Neuronal stem cell (in vitro differentiated cells): ENCODE results near the gene PARD3B.

Experiments
- DNase-seq: peaks from one replicate; pipeline ENCODE4 v3.0.0-alpha.2; 2013; ENCODE audit warnings: low spot score
- H2AFZ ChIP-seq: one replicate; pipeline ENCODE4 v1.6.1; 2013; ENCODE audit warnings: mild to moderate bottlenecking, low read length, inconsistent platforms
- H2AK5ac ChIP-seq: 2 replicates; pipeline ENCODE4 v1.6.1; 2013; ENCODE audit warnings: low read depth, mild to moderate bottlenecking, inconsistent platforms, low read length, moderate library complexity, mixed read lengths
- H2BK120ac ChIP-seq: 2 replicates; pipeline ENCODE4 v1.6.1; 2013; ENCODE audit warnings: low read depth, mild to moderate bottlenecking, inconsistent platforms, low read length, moderate library complexity, mixed read lengths
- H2BK12ac ChIP-seq: one replicate; pipeline ENCODE4 v1.6.1; 2013; ENCODE audit warnings: low read length, inconsistent platforms
- H2BK15ac ChIP-seq: 2 replicates; pipeline ENCODE4 v1.6.1; 2013; ENCODE audit warnings: mild to moderate bottlenecking, low read length, inconsistent platforms, mixed read lengths
- H2BK5ac ChIP-seq: one replicate; pipeline ENCODE4 v1.6.1; 2013; ENCODE audit warnings: inconsistent platforms, mild to moderate bottlenecking, low read length, moderate library complexity
- H3K14ac ChIP-seq: one replicate; pipeline ENCODE4 v1.6.1; 2013; ENCODE audit warnings: low read length, inconsistent platforms
- H3K18ac ChIP-seq: 2 replicates; pipeline ENCODE4 v1.6.1; 2013; ENCODE audit warnings: low read length, inconsistent platforms
- H3K23ac ChIP-seq: 2 replicates; pipeline ENCODE4 v1.6.1; 2013; ENCODE audit warnings: low read depth, mild to moderate bottlenecking, mixed read lengths, low read length, inconsistent platforms; ENCODE audit not compliant: poor library complexity
- H3K27ac ChIP-seq: replicated peaks from 3 replicates; pipeline ENCODE4 v1.5.1; 2013; ENCODE audit warnings: low read length, inconsistent platforms
- H3K27me3 ChIP-seq, 3 experiments: 2 replicates each; pipeline ENCODE4 v1.6.1; 2013; ENCODE audit warnings: low read length in 3 of 3, mild to moderate bottlenecking in 2 of 3, inconsistent platforms in 1 of 3, low read depth in 1 of 3, mixed read lengths in 1 of 3, moderate library complexity in 1 of 3; ENCODE audit not compliant: control insufficient read depth in 3 of 3, insufficient read depth in 3 of 3
- H3K36me3 ChIP-seq, 2 donors: replicated peaks in 1 of 2; 2 replicates each; pipeline ENCODE4 v1.6.1; 2013; ENCODE audit warnings: low read length in 2 of 2; ENCODE audit not compliant: control insufficient read depth in 2 of 2, insufficient read depth in 2 of 2
- H3K4ac ChIP-seq: 2 replicates; pipeline ENCODE4 v1.6.1; 2013; ENCODE audit warnings: inconsistent platforms, mild to moderate bottlenecking, low read length, moderate library complexity
- H3K4me1 ChIP-seq, 2 donors: 1 replicate in 1 of 2; 2 replicates in 1 of 2; pipeline ENCODE4 v1.6.1; 2013; ENCODE audit warnings: low read length in 2 of 2, low read depth in 1 of 2; ENCODE audit not compliant: control insufficient read depth in 2 of 2, insufficient read depth in 1 of 2
- H3K4me2 ChIP-seq: one replicate; pipeline ENCODE4 v1.6.1; 2013; ENCODE audit warnings: mild to moderate bottlenecking, low read length, inconsistent platforms; ENCODE audit not compliant: insufficient read depth, poor library complexity, severe bottlenecking
- H3K4me3 ChIP-seq, 2 donors: 2 replicates each; pipeline ENCODE4 v1.5.1; 2013; ENCODE audit warnings: low read length in 2 of 2, mild to moderate bottlenecking in 2 of 2, inconsistent platforms in 1 of 2, moderate library complexity in 1 of 2
- H3K79me1 ChIP-seq: one replicate; pipeline ENCODE4 v1.6.1; 2013; ENCODE audit warnings: low read depth, mild to moderate bottlenecking, inconsistent platforms, low read length, moderate library complexity
- H3K9ac ChIP-seq: one replicate; pipeline ENCODE4 v1.6.1; 2013; ENCODE audit warnings: mild to moderate bottlenecking, low read depth, low read length, inconsistent platforms; ENCODE audit not compliant: poor library complexity
- H3K9me3 ChIP-seq, 2 donors: replicated peaks in 1 of 2; 2 replicates each; pipeline versions ENCODE3 to v1.6.1; 2013; ENCODE audit warnings: low read length in 2 of 2, mild to moderate bottlenecking in 2 of 2, inconsistent platforms in 1 of 2, low read depth in 1 of 2, mixed read lengths in 1 of 2, moderate library complexity in 1 of 2; ENCODE audit not compliant: control insufficient read depth in 2 of 2, insufficient read depth in 1 of 2
- H4K8ac ChIP-seq: one replicate; pipeline ENCODE4 v1.6.1; 2013; ENCODE audit warnings: low read depth, mild to moderate bottlenecking, inconsistent platforms, low read length, moderate library complexity
- H4K91ac ChIP-seq: one replicate; pipeline ENCODE4 v1.6.1; 2013; ENCODE audit warnings: low read length, low read depth, mild to moderate bottlenecking, inconsistent platforms; ENCODE audit not compliant: poor library complexity
- WGBS, 2 donors: extraction: QIAGEN DNeasy Blood & Tissue Kit; methylation state at CpG; one replicate each; pipeline ENCODE4 v1.1.7; 2013; ENCODE audit warnings: missing lambda C conversion rate in 2 of 2, mixed read lengths in 1 of 2; ENCODE audit not compliant: insufficient read length in 2 of 2, insufficient replicate concordance in 1 of 2; ENCODE audit errors: extremely low coverage in 2 of 2; 5-methylcytosine and 5-hydroxymethylcytosine counted together

PARD3B gene

DNA sequence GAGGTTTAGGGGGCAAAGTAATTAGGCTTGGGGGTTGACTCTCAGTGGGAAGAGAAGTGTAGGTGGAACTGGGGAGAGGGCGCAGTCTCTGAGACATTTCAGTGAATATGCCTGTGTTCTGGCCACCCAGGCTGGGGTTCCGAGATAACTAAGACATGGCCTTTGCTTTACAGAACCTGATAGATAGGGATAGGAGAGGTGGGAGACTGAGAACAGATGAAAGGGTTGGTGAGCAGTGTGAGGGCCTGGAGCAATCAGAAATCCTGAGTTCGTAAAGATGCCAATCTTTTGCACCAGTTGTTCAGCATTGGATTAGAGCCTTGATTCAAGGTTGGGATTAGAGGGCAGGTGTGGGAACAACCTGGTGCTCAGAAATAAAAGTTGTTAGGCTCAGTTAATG lies 15.6 kb downstream of the PARD3B start:
- Histone ChIP-seq H3K36me3 (peaks cover 0 to 5% of the 10 kb centered on the region in 2 donors), H4K91ac (no peak overlapping the region), H3K18ac (no peak overlapping the region), H3K4me3 (no peak overlapping the region), H3K4me1 (no peaks in the 10 kb centered on the region), H3K14ac (no peak overlapping the region), H4K8ac (no peak overlapping the region), H3K27ac (no peak overlapping the region), H3K23ac (no peak overlapping the region), H3K4me2 (no peak overlapping the region), H3K27me3 (no peaks in the 10 kb centered on the region), H3K9me3 (peaks cover 2 to 13% of the 10 kb centered on the region in 2 donors), H3K4ac (no peak overlapping the region), H2AK5ac (no peak overlapping the region), H2BK15ac (no peak overlapping the region), H2BK12ac (no peak overlapping the region), H2BK120ac (no peak overlapping the region), H3K9ac (no peak overlapping the region), H3K79me1 (no peaks in the 10 kb centered on the region), H2BK5ac (no peak overlapping the region), H2AFZ (no peak overlapping the region)
- no CpG with 5 or more reads among the region's 3 CpGs for WGBS, 2 donors
- DNase-seq, result no peak

GRCh38 chr2:204561771-204562170 lies 16.5 kb downstream of the PARD3B start:
- no peak overlapping the region for H2AK5ac ChIP-seq
- H2BK15ac ChIP-seq, result no peak overlapping the region
- no CpG with 5 or more reads among the region's 8 CpGs for WGBS, 2 donors
- no peaks in the 10 kb centered on the region for H3K79me1 ChIP-seq
- no peak overlapping the region for H2BK5ac ChIP-seq
- no peak overlapping the region for H3K27ac ChIP-seq
- no peak overlapping the region for H2BK120ac ChIP-seq
- H3K14ac ChIP-seq, result no peak overlapping the region
- no peak for DNase-seq
- H3K9me3 ChIP-seq, result peaks cover 2 to 13% of the 10 kb centered on the region in 2 donors
- no peaks in the 10 kb centered on the region for H3K27me3 ChIP-seq
- H3K4me1 ChIP-seq, result no peaks in the 10 kb centered on the region
- H2BK12ac ChIP-seq, result no peak overlapping the region
- no peak overlapping the region for H3K23ac ChIP-seq
- H3K18ac ChIP-seq, result no peak overlapping the region
- peak overlapping the region; percentile 8 for H4K8ac ChIP-seq
- peaks cover 0 to 5% of the 10 kb centered on the region in 2 donors for H3K36me3 ChIP-seq
- H3K9ac ChIP-seq, result no peak overlapping the region
- no peak overlapping the region for H3K4me3 ChIP-seq
- no peak overlapping the region for H3K4me2 ChIP-seq
- no peak overlapping the region for H3K4ac ChIP-seq
- H4K91ac ChIP-seq, result no peak overlapping the region
- no peak overlapping the region for H2AFZ ChIP-seq

DNA sequence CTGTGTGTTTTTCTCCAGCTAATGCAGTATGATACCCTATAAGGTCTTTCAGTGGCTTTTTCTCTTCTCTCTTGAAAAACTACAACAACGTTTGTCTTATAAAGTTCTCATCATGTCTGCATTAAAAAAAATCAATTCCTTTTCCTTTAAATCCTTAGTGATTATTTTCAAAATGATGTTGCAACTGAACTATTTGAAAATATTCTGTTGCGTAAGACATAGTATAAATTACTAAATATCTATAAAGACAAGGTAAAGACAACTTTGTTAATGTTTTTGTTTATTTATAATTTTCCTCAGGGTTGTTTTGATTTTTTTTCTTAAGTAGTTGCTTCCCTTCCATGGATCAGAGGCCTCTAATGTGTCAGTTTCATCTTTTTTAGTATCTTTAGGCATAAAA lies 21.2 kb downstream of the PARD3B start:
- no peak overlapping the region for H3K23ac ChIP-seq
- no peak overlapping the region for H2AFZ ChIP-seq
- no peak overlapping the region for H3K9ac ChIP-seq
- peaks cover 0 to 3% of the 10 kb centered on the region in 2 donors for H3K36me3 ChIP-seq
- H3K27ac ChIP-seq, result no peak overlapping the region
- H4K8ac ChIP-seq, result no peak overlapping the region
- no peaks in the 10 kb centered on the region for H3K4me1 ChIP-seq
- H3K4me3 ChIP-seq, result no peak overlapping the region
- no peak overlapping the region for H3K18ac ChIP-seq
- no peak overlapping the region for H2BK12ac ChIP-seq
- WGBS, 2 donors, result no CpG with 5 or more reads among the region's 2 CpGs
- no peak overlapping the region for H3K4me2 ChIP-seq
- no peak overlapping the region for H4K91ac ChIP-seq
- H3K27me3 ChIP-seq, result no peaks in the 10 kb centered on the region
- H2BK5ac ChIP-seq, result no peak overlapping the region
- no peak overlapping the region for H2AK5ac ChIP-seq
- no peak overlapping the region for H3K14ac ChIP-seq
- H3K79me1 ChIP-seq, result no peaks in the 10 kb centered on the region
- DNase-seq, result no peak
- H2BK15ac ChIP-seq, result no peak overlapping the region
- no peaks in the 10 kb centered on the region for H3K9me3 ChIP-seq
- H2BK120ac ChIP-seq, result no peak overlapping the region
- no peak overlapping the region for H3K4ac ChIP-seq

GRCh38 chr2:204570421-204570820 lies 25.1 kb downstream of the PARD3B start:
- Histone ChIP-seq H4K8ac (no peak overlapping the region), H3K27me3 (no peaks in the 10 kb centered on the region), H3K9me3 (no peaks in the 10 kb centered on the region), H3K27ac (no peak overlapping the region), H3K4me1 (peaks cover 2 to 6% of the 10 kb centered on the region in 2 donors), H3K14ac (no peak overlapping the region), H3K4ac (no peak overlapping the region), H2BK5ac (no peak overlapping the region), H3K9ac (no peak overlapping the region), H3K4me3 (no peak overlapping the region), H2AFZ (no peak overlapping the region), H2BK120ac (no peak overlapping the region), H3K4me2 (no peak overlapping the region), H3K18ac (no peak overlapping the region), H4K91ac (no peak overlapping the region), H2BK12ac (no peak overlapping the region), H3K36me3 (peaks cover 0 to 3% of the 10 kb centered on the region in 2 donors), H3K23ac (no peak overlapping the region), H2AK5ac (no peak overlapping the region), H3K79me1 (no peaks in the 10 kb centered on the region), H2BK15ac (no peak overlapping the region)
- no peak for DNase-seq
- WGBS, 2 donors, result no CpG with 5 or more reads among the region's 1 CpG
